Measurements from ENCODE around the gene CHPF.

CHPF gene

DNA sequence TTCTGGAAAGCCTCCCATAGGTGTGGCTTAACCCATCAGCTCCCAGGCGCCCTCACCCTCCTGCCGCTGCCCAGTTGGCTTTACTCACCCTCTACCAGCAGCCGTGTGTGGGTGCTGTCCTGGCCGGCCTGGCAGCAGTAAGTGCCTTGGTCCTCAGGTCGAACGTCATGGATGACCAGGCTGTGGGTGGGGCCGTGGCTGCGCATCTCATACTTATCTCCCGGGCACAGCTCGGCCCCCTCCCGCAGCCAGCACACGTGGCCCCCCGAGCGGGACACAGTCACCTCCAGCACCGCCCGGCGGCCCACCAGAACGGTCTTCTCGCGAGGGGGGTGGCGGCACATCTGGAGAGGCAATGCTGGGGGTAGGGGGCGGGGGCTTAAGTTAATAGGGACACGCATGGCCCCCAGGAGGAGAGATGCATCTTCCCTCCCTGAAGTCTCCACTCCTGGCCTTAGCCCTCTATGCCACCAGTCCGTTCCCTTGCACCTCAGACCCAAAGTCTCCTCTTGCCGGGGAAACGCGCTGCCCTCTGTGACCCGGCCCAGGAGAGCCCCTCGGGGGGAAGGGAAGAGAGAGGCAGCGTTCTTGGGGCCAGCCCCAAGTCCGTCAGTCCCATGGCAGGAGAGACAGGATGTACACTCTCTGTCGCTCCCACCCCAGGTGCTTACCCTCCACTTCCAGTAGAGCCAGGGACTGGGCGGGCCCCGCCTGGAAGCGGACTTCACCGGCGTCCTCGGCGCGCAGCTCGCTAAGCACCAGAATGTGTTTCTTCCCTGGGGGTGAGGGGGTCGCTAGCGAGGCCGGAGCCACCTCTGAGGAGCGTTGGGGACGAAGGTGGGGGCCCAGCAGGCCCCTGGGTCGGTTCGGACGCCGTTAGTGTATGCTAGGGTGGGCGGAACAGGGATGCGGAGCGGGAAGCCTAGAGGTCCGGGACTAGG is 8.1 kb upstream of the CHPF start:
- DNase-seq = peak in 1 of 2 experiments; percentile 37

DNA sequence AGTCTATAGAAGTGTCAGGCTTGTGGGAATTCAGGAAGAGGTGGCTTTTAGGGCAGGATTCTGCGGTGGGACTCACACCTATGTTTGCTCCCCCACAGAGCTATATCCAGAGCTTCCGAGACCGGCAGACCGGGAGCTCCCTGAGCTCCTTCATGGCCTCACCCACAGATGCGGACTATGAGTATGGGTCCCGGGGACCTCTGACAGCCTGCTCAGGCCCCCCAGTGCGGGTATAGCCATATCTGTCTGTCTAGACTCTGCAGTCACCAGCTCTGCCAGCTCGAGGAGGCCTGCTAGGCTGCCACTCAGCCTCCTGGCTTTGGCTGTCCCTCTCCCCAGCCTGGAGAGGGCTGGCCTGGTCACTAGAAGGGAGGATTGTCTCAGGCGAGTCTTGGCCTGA is 6.0 kb upstream of the CHPF start:
- no peak for DNase-seq

DNA sequence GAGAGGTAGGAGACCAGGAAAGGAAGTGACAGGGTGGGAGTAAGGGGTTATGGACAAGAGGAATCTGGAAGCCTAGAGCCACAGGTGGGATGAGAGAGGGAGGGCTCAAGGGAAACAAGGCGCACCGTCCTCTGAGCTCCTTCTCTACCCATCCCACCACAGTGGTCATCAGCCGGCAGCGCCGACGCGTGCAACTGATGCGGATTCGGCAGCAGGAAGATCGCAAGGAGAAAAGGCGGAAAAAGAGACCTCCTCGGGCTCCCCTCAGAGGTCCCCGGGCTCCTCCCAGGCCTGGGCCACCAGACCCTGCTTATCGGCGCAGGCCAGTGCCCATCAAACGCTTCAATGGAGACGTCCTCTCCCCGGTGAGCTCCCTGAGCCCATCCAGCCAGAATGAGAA is 5.4 kb upstream of the CHPF start:
- no peak for DNase-seq

- no peak for DNase-seq
These were observed 4.0 kb upstream of the CHPF start for GRCh38 chr2:219547621-219548020.

DNA sequence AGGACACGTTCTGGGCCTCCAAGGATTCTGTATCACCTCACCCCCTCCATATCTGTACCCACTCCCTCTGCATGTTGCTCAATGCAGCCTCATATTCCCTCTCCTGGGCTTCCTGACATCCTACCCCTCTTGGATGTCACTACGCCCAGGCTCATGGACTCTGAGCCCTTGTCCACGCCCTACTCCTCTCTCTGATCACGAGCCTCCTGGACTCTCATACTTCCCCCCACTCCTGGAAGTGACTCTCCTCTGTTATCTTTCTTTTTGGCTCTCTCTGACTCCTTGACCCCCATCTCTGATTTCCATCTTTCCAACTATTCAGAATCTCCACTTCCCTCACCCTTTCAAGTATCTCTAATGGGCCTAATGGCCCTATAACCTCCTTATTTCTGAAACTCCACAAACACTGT is 2.3 kb upstream of the CHPF start:
- no peak for DNase-seq

DNA sequence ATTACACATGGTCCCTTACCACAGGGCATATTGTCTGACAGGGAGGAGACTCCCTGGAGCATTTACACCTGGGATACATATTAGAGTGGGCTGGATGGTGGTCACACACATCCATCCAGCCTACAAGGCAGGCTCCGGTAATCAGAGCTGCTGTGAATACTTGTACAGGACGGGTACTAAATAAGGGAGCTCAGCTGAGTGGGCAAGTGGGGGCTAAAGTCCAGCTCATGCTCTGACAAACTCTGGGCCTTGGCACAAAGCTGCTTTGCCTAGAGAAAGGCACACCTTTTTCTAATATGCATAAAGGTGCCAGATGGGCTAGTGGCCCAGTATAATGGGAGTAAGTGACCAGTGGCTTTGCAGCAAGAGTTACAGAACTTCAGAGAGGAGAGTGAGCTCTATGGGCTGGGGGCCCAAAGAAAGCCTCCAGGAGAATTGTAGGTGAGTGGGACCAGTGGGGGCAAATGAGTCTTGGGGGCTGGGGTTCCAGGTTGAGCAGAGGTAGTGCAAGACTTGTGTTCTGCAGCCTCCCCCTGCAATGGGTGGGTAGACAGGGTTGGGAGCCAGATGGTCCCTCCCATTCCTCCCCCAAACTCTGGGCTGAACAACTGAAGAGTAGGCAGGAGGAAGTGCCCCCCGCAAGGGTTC is 1.8 kb upstream of the CHPF start:
- DNase-seq = no peak

DNA sequence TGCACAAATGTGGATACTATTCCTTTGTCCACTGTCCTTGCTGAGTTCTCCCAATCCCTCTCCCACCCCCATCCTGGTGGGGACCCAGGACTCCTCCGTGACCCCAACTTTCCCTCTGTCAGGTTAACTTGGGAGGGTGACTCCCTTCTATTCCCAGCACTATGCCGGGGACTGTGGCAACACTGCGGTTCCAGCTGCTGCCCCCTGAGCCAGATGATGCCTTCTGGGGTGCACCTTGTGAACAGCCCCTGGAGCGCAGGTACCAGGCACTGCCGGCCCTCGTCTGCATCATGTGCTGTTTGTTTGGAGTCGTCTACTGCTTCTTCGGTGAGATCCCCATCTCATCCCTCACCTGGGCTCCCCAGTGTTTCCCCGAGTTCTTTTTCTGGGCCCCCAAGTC is 958 bp upstream of the CHPF start:
- DNase-seq = no peak

DNA sequence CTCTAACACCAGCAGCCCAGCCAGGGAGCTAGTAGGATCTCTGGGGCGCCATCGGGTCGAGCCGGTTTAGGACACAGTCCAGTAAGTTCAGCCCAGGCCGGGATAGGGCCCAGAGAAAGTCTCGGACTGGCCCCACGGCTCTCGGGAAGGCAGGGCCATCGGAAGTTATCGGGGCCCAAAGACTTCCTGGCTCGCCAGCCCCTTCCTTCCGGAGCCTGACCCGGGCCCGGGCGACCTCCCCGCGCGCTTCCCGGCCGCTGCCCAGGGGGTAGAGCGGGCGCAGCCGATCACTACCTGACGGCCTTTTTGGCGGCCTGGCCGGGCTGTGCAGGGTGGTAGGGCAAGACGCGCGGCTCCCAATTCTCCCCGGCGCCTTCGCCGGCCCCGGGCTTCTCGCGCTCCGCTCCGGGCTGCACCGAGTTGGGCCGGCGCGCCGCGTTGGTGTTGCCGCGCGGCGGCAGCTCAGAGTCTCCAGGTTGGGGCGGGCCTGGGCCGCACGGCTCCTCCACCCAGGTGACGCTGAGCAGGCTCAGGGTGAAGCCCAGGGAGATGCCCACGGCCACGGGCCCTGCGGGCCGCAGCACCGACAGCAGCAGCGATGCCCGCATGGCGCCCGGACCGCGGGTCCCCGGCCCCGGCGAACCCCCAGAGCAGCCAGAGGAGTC is 546 bp downstream of the CHPF start:
- peak in 1 of 2 experiments; percentile 51 for DNase-seq

DNA sequence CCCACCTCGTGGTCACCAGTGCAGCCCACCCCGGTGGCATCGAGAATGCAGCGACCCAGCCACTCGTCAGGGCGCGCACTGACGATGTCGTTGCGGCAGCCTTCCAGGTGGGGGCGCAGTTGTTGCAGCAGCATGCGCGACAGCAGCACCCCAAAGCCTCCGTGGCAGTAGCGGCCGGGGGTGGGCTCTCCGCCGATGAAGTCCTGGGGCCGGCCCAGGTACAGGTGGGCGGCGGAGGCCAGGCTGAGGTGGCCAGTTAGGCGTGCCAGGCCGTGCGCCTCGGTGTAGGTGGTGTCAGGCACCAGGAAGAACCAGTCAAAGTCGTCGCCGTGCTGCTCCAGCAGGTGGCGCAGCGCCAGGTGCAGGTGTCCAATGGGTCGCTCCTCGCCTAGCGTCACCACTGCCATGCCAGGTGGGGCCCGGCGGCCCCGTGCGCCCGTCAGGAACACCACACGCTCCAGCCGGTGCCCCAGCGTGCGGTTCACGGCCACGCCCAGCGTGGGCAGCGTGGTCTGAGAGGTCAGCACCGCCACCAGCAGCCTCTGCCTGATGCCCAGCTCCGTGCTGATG is 1.9 kb downstream of the CHPF start:
- peak; percentile 84 to 92 for DNase-seq

GRCh38 chr2:219540784-219541504 is 2.7 kb downstream of the CHPF start:
- no peak for DNase-seq

GRCh38 chr2:219539926-219540678 is 3.5 kb downstream of the CHPF start:
- no peak for DNase-seq

DNA sequence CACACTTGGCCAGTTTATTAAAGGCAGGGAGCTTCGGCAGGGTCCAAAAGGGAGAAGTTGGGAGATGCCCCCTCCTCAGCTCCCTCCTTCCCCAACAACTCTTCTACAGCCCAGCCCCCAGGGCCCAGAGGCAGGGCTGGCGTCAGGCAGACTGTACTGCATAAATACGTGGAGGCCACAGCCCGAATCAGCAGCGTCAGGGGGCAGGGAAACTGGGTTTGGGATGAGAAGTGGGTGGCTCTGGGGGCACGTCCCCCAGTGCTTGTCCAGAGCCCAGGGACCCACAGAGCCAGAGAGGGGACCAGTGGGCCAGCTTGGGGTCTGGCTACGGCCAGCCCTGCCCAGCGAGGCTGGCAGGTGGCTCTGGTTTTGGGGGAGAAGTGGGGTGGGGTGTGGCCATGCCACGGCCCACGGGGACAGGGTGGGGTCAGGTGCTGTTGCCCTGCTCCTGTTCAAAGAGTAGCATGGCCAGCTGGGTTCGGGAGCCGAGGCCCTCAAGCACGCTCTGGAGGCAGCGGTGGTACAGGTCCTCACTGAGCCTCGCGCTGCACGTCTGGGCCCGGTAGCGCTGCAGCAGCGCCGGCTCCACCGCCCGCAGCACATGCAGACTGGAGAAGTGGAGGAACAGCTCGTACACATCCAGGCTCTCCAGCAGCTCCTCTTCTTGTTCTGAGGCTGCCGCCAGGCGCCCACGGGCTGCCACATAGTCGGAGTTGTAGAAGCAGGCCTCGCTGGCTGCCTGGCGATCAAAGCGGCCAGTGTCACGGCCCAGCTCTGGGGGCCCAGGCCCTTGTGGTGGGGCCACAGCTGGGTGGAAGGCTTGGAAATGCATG is 4.4 kb downstream of the CHPF start:
- no peak for DNase-seq

- DNase-seq = peak in 1 of 2 experiments; percentile 52
These were observed 5.1 kb downstream of the CHPF start for GRCh38 chr2:219538504-219538951.

DNA sequence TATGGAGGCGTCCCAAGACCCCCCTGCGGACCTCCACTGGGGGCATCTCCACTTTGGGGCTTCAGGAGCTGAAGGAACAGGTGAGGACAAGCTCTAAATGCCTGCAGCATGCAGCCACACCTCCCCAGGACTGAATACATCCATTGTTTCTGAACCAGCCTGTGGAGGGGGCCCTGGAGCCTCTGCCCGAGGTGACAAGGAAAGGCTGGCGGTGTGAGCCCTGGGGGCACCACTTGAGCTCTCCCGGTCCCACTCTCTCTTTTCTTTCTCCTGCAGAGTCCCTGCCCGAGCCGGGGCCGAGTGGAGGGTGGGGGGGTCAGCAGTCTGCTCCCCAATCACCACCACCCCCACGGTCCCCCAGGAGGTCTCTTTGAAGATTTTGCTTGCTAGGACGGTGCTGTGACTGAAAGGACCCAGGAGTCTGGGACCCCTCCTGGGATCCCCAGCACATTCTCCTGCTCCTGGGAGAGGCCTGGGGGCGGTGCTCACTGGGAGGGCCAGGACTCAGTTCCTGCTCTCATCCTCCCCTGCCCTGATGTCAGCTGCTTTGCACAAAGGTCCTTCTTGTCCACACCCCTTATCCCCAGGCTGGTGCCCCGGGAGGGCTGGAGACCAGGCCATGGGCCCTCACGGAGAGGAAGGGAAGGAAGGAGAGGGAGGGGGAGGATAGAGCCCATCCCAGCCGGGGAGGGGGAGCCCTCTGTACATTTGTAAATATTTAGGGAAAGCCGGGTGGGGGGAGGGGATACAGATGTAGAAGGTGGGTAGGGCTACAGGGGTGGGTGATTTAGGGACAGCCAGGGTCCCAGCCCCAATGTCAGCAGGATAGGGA is 5.7 kb downstream of the CHPF start:
- DNase-seq = peak in 1 of 2 experiments; percentile 16

GRCh38 chr2:219536967-219537366 is 6.6 kb downstream of the CHPF start:
- DNase-seq = no peak

GRCh38 chr2:219536425-219536824 is 7.2 kb downstream of the CHPF start:
- DNase-seq = no peak

DNA sequence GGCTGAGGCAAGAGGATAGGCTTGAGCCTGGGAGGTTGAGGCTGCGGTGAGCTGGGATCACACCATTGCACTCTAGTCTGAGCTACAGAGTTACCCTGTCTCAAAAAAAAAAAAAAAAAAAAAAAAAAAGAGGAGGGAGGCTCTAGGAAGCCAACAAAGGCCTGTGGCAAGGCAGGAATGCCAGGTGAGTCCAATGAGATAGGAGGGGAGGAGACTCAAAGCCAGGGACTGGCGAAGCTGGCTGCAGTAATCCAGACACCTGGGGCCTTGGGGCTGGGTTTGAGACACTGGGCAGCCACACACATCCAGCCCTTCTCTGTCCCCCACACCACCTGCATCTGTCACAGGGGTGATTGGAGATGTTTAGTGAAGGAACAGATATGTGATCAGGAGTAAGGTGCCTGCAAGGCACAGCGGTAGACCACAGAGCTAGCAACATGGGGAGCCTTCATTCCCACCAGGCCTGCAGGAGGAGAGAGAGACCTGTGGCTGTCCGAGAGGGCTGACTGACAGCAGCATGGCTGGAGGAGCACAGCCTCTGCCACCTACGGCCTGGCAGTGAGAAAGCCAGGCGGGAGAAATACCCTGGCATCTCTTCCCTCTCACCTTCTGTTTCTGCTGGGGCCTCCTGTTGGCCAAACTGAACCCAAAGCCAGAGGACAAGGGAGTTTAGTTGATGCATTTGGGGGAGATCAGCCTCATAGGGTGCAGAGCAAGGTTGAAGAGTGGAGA is 9.5 kb downstream of the CHPF start:
- DNase-seq = no peak

DNA sequence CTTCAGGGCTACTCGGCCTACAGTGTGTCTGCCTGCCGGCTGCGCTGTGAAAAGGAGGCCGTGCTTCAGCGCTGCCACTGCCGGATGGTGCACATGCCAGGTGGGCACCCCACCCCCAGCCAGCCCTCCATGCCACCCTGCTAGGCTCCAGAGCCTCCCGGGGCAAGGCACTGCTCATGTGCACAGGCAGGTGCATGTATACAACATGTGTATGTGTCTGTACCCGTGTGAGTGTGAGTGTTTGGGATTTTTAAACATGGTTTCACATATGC is 11.3 kb downstream of the CHPF start:
- no peak for DNase-seq

- DNase-seq = no peak
These were observed 11.8 kb downstream of the CHPF start for GRCh38 chr2:219531639-219532377.

All from NCI-H2081 (cell line).